ENCODE data around the gene PEX14. TPM values are rescaled to one million over a fixed set of nuclear protein-coding genes. Genes with fewer than 3 reads are reported as not detected.

PEX14 gene
- polyA plus RNA-seq, 3 donors: 2.2 to 8.8 (median 2.7) TPM

- Histone ChIP-seq H3K27me3 (ENCODE audit: control insufficient read depth in 2 of 2, insufficient read depth in 2 of 2, low read length in 2 of 2) (no peaks in the 10 kb centered on the region), H4K20me1 (ENCODE audit: insufficient read depth, low read length) (no peaks in the 10 kb centered on the region), H2AFZ (ENCODE audit: insufficient read depth, low read depth, low read length, poor library complexity, severe bottlenecking) (no peak overlapping the region), H3K79me2 (ENCODE audit: insufficient read depth, low read length) (no peaks in the 10 kb centered on the region), H3K9ac (ENCODE audit: insufficient read depth, low read length, poor library complexity, severe bottlenecking) (no peak overlapping the region), H3K36me3 (replicated peaks in 1 of 2; ENCODE audit: control insufficient read depth in 1 of 2, insufficient read depth in 2 of 2, low read length in 2 of 2) (peaks cover 2 to 55% of the 10 kb centered on the region in 2 donors), H3K4me2 (replicated peaks; ENCODE audit: extremely low read depth, low read length, poor library complexity, severe bottlenecking) (no peak overlapping the region), H3K27ac (ENCODE audit: low read depth in 1 of 2, low read length in 2 of 2) (no peak overlapping the region), H3K4me1 (ENCODE audit: control insufficient read depth in 1 of 2, insufficient read depth in 2 of 2, low read length in 2 of 2) (no peaks in the 10 kb centered on the region), H3K9me3 (replicated peaks in 1 of 2; ENCODE audit: control insufficient read depth in 1 of 2, insufficient read depth in 1 of 2, low read length in 2 of 2) (no peaks in the 10 kb centered on the region), H3K4me3 (replicated peaks in 1 of 3; ENCODE audit: low read depth in 2 of 3, low read length in 3 of 3) (no peak overlapping the region)
- TF ChIP-seq, protein P1, sequence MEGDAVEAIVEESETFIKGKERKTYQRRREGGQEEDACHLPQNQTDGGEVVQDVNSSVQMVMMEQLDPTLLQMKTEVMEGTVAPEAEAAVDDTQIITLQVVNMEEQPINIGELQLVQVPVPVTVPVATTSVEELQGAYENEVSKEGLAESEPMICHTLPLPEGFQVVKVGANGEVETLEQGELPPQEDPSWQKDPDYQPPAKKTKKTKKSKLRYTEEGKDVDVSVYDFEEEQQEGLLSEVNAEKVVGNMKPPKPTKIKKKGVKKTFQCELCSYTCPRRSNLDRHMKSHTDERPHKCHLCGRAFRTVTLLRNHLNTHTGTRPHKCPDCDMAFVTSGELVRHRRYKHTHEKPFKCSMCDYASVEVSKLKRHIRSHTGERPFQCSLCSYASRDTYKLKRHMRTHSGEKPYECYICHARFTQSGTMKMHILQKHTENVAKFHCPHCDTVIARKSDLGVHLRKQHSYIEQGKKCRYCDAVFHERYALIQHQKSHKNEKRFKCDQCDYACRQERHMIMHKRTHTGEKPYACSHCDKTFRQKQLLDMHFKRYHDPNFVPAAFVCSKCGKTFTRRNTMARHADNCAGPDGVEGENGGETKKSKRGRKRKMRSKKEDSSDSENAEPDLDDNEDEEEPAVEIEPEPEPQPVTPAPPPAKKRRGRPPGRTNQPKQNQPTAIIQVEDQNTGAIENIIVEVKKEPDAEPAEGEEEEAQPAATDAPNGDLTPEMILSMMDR (IDR thresholded peaks at IDR 0.05): no peak
- 96% methylated on average over 4 of the region's 6 CpGs for WGBS (ENCODE audit: insufficient coverage)
- intact Hi-C loops (cut with micrococcal nuclease): no loop called here
- Mint-ChIP-seq H3K4me1 (no peaks in the 10 kb centered on the region), H3K4me3 (no peak overlapping the region), H3K36me3 (peaks cover 41 to 42% of the 10 kb centered on the region in 2 donors), H3K27me3 (ENCODE audit: low read depth in 3 of 3) (no peaks in the 10 kb centered on the region), H3K27ac (no peak overlapping the region), H3K9me3 (no peaks in the 10 kb centered on the region)
- no peak for DNase-seq
Measured at GRCh38 chr1:10601342-10602070, 126.8 kb downstream of the PEX14 start.

DNA sequence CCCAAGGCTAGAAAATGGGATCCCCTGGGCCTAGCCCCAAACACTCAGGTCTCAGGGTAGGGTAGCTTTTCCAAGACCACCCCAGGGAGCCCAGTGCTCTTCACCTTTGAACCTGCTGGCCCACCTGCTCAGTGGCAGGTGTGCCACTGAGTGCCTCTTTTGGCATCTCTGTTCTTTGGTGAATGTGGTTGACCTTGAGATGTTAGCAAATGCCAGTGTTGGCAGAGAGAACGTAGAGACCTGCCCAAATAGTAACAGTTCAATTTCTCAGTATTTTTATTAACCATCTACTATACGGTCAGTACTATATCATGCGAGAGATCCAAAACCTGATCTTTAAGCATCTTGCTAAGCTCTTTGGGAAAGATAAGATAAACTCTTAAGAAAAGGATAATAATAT is 128.2 kb downstream of the PEX14 start:
- Mint-ChIP-seq H3K4me3 (no peak overlapping the region), H3K9me3 (no peaks in the 10 kb centered on the region), H3K27ac (no peak overlapping the region), H3K27me3 (ENCODE audit: low read depth in 3 of 3) (no peaks in the 10 kb centered on the region), H3K36me3 (peaks cover 42% of the 10 kb centered on the region in 2 donors), H3K4me1 (no peaks in the 10 kb centered on the region)
- DNase-seq: no peak
- Histone ChIP-seq H2AFZ (ENCODE audit: insufficient read depth, low read depth, low read length, poor library complexity, severe bottlenecking) (no peak overlapping the region), H3K27me3 (ENCODE audit: control insufficient read depth in 2 of 2, insufficient read depth in 2 of 2, low read length in 2 of 2) (no peaks in the 10 kb centered on the region), H3K4me3 (replicated peaks in 1 of 3; ENCODE audit: low read depth in 2 of 3, low read length in 3 of 3) (no peak overlapping the region), H3K36me3 (replicated peaks in 1 of 2; ENCODE audit: control insufficient read depth in 1 of 2, insufficient read depth in 2 of 2, low read length in 2 of 2) (peaks cover 2 to 55% of the 10 kb centered on the region in 2 donors), H3K27ac (ENCODE audit: low read depth in 1 of 2, low read length in 2 of 2) (no peak overlapping the region), H3K79me2 (ENCODE audit: insufficient read depth, low read length) (no peaks in the 10 kb centered on the region), H4K20me1 (ENCODE audit: insufficient read depth, low read length) (no peaks in the 10 kb centered on the region), H3K9ac (ENCODE audit: insufficient read depth, low read length, poor library complexity, severe bottlenecking) (no peak overlapping the region), H3K4me1 (ENCODE audit: control insufficient read depth in 1 of 2, insufficient read depth in 2 of 2, low read length in 2 of 2) (no peaks in the 10 kb centered on the region), H3K9me3 (replicated peaks in 1 of 2; ENCODE audit: control insufficient read depth in 1 of 2, insufficient read depth in 1 of 2, low read length in 2 of 2) (no peaks in the 10 kb centered on the region), H3K4me2 (replicated peaks; ENCODE audit: extremely low read depth, low read length, poor library complexity, severe bottlenecking) (no peak overlapping the region)
- no CpG with 5 or more reads among the region's 3 CpGs for WGBS (ENCODE audit: insufficient coverage)
- intact Hi-C loops (cut with micrococcal nuclease): no loop called here
- TF ChIP-seq, protein P1 (IDR thresholded peaks at IDR 0.05): no peak

All from CD14-positive monocyte (primary cell).